Activated naive CD8-positive, alpha-beta T cell (primary cell): ENCODE measurements around the gene EPHB2.

ENCODE experiments used
- H3K27ac Mint-ChIP-seq: one replicate; pipeline ENCODE4 v1.8.0; 2021; ENCODE audit warnings: mixed read lengths
- H3K27me3 Mint-ChIP-seq: one replicate; pipeline ENCODE4 v1.8.0; 2021; ENCODE audit warnings: mixed read lengths
- H3K36me3 Mint-ChIP-seq: one replicate; pipeline ENCODE4 v1.8.0; 2021; ENCODE audit warnings: mixed read lengths
- H3K4me1 Mint-ChIP-seq: one replicate; pipeline ENCODE4 v1.8.0; 2021; ENCODE audit warnings: low read depth, mixed read lengths
- H3K4me3 Mint-ChIP-seq: one replicate; pipeline ENCODE4 v1.8.0; 2021; ENCODE audit warnings: mild to moderate bottlenecking, mixed read lengths
- H3K9me3 Mint-ChIP-seq: one replicate; pipeline ENCODE4 v1.8.0; 2021; ENCODE audit warnings: low read depth, mixed read lengths

The EPHB2 gene

DNA sequence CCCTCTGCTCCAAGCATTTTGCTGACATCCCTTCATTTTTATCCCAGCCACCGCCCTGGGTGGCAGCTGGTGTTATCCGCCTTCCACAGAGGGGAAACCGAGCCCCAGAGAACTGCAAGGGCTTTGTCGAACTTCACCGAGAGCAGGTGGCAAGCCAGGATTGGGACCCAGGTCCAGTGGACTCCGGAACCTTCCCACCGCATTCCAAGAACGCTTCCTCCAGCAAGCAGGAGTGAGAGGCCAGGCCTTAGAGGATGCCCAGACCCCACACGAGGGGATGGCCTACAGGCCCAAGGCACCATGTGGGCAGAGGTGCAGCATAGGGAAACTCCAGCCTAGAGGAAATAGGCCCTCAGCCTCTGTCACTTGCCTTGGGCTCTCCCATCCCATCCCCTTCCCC lies 90.7 kb downstream of the EPHB2 start:
- no peaks in the 10 kb centered on the region for H3K36me3 Mint-ChIP-seq
- no peaks in the 10 kb centered on the region for H3K9me3 Mint-ChIP-seq
- H3K27me3 Mint-ChIP-seq, result no peaks in the 10 kb centered on the region
- no peak overlapping the region for H3K4me3 Mint-ChIP-seq
- H3K27ac Mint-ChIP-seq, result no peak overlapping the region
- no peaks in the 10 kb centered on the region for H3K4me1 Mint-ChIP-seq

DNA sequence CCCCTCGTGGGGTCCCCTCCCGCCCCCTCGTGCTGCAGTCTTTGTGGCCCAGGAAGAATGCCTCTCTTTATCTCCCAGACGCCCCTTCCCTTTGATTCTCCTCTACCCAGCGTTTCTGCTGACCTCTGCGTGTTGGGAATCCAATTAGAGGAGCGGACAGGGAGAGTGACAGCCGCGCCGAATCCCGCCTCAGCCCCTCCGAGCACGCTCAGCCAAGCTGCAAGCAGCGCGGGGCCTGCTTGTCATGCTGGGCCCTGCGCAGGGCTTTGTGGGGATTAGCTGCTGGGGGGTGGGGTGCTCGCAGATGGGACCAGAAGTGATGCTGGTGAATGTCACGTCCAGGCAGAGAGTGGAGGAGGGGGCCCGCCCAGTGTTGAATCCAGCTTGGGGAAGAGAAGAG lies 91.1 kb downstream of the EPHB2 start:
- Mint-ChIP-seq H3K27me3 (no peaks in the 10 kb centered on the region), H3K4me1 (no peaks in the 10 kb centered on the region), H3K36me3 (no peaks in the 10 kb centered on the region), H3K4me3 (no peak overlapping the region), H3K9me3 (no peaks in the 10 kb centered on the region), H3K27ac (no peak overlapping the region)

DNA sequence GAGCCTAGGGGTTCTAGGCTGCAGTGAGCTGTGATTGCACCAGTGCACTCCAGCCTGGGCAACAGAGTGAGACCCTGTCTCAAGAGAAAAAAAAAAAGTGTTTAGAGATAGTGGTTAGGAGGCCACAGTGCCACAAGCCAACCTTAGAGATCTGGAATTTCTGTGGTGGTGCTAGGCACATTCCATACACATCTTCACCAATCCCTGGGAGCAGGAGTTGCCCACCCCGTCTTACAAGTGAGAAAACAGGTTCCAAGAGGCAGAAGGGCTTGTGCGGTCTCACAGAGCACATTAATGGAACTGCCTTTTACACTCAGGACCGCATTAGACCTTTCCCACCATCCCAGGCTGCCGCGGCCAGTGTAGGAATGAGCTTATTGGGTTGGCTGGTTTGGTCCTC lies 93.2 kb downstream of the EPHB2 start:
- no peaks in the 10 kb centered on the region for H3K27me3 Mint-ChIP-seq
- no peaks in the 10 kb centered on the region for H3K4me1 Mint-ChIP-seq
- no peak overlapping the region for H3K27ac Mint-ChIP-seq
- H3K4me3 Mint-ChIP-seq, result no peak overlapping the region
- H3K9me3 Mint-ChIP-seq, result no peaks in the 10 kb centered on the region
- H3K36me3 Mint-ChIP-seq, result no peaks in the 10 kb centered on the region

DNA sequence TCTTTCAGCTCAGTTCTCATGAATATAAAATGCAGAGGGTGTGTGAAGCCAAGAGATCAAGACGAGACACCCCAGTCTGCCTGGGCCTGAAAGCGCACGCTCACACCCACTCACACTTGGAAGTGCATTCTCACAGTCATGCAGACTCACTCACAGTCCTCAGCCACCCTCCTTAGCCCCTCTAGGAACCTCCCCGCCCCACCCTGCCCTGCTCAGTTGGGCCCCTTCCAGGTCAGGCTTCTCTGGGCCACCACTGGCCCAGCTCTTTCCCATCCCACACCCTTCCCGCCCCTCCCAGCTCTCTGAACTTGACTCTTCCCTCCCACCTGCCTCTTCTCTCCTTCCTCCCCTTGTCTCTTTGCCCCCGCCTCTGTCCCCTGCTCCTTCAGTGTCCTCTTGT lies 93.8 kb downstream of the EPHB2 start:
- no peak overlapping the region for H3K4me3 Mint-ChIP-seq
- no peaks in the 10 kb centered on the region for H3K27me3 Mint-ChIP-seq
- no peaks in the 10 kb centered on the region for H3K36me3 Mint-ChIP-seq
- no peaks in the 10 kb centered on the region for H3K4me1 Mint-ChIP-seq
- H3K9me3 Mint-ChIP-seq, result no peaks in the 10 kb centered on the region
- no peak overlapping the region for H3K27ac Mint-ChIP-seq

DNA sequence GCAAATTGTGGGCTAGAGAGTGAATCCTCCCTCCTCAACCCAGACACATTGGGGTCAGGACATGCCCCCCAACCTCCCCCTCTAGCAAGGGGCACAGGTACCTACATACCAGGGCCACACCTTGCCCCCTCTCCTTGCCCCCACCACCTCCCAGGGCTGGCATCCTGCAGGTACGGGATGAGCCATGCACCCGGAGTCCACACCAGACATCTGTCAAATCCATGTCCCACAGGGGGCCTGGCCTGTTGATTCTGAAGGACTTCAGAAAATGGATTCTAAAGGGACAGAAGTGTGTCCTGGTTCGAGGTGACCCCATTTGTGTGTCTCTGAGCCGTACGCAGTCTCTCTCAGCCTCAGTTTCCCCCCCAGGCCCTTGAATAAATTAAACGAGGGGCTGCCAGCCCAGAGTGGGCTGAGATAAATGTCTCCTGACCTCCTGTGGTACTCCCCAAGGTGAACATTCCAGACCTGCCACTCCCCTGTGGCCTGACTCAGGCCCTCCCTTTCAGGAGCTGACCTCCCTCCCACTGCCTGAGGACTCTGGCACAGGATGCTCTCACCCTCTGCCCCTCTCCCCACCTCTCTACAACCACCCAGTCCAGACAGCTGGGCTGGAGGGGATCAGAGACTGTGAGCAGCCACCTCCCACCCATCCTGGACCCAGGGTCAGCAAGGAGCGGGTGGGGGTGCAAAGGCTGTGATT lies 94.5 kb downstream of the EPHB2 start:
- Mint-ChIP-seq H3K36me3 (no peaks in the 10 kb centered on the region), H3K4me3 (no peak overlapping the region), H3K27me3 (no peaks in the 10 kb centered on the region), H3K9me3 (no peaks in the 10 kb centered on the region), H3K27ac (no peak overlapping the region), H3K4me1 (no peaks in the 10 kb centered on the region)

DNA sequence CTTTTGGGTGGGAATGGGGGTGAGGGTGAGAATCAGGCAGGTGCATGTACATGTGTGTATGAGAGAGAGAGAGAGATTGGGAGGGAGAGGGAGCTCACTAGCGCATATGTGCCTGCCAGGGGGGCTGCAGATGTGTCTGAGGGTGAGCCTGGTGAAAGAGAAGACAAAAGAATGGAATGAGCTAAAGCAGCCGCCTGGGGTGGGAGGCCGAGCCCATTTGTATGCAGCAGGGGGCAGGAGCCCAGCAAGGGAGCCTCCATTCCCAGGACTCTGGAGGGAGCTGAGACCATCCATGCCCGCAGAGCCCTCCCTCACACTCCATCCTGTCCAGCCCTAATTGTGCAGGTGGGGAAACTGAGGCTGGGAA lies 95.0 kb downstream of the EPHB2 start:
- Mint-ChIP-seq H3K4me3 (no peak overlapping the region), H3K4me1 (no peaks in the 10 kb centered on the region), H3K36me3 (no peaks in the 10 kb centered on the region), H3K27me3 (no peaks in the 10 kb centered on the region), H3K27ac (no peak overlapping the region), H3K9me3 (no peaks in the 10 kb centered on the region)

DNA sequence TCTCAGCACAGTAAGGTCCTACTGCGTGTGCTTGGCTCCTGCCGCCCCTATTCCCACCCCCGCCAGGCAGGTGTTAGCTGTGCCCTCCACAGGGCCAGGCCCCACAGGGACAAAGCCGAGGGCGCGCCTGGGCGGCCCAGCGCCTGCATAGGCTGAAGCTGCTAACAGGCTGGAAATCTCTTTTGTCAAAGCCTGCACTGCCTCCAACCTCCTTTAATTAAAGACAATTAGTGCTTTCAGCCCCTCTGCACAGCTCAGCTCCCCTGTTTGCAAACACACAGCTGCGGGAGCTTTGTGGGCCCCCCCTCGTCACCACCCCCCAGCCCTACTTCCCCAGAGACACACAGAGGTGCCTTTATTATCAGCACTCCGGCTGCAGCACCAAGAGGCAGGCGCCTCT lies 95.9 kb downstream of the EPHB2 start:
- Mint-ChIP-seq H3K4me3 (no peak overlapping the region), H3K4me1 (no peaks in the 10 kb centered on the region), H3K9me3 (no peaks in the 10 kb centered on the region), H3K27ac (no peak overlapping the region), H3K36me3 (no peaks in the 10 kb centered on the region), H3K27me3 (no peaks in the 10 kb centered on the region)

DNA sequence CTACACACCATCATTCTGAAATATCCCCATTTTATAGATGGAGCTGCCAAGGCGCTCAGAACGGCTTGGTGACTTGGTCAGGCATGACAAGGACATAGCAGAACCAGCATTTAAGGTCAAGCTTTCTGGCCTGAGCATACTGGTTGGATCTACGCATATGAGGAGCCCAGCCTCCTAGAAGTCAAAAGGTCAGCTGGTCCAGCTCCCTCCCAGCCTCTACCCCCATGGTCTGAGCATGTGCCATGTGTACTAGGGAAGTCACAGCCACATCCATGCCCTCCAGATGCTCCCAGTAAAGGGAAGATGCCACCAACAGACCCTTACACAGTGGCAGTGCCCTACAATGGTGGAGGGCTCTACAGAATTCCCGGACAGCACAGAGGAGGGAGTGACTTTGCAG lies 96.7 kb downstream of the EPHB2 start:
- Mint-ChIP-seq H3K9me3 (no peaks in the 10 kb centered on the region), H3K4me3 (no peak overlapping the region), H3K27me3 (no peaks in the 10 kb centered on the region), H3K27ac (no peak overlapping the region), H3K36me3 (no peaks in the 10 kb centered on the region), H3K4me1 (no peaks in the 10 kb centered on the region)

DNA sequence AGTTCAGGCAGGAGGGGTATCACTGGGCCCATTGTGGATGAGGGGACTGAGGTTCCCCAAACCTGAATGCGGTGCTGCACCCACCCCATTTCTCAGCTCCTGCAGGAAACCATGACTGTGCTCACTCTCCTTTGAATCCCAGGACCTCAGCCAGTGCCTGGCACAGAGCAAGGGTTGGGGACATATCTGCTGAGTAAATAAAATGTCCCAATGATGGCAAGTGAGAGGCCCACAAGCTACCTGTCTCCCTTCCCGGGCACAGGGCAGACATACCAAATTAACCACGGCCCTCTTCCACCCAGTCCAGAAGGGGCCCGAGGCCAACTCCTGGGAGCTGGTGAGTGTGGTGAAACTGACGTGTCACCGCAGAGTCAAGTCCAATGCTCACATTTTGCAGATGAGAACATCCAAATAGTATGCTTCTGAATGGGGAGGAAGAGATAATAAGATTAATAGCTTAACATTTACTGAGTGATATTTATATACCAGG lies 97.6 kb downstream of the EPHB2 start:
- H3K4me3 Mint-ChIP-seq, result no peak overlapping the region
- no peak overlapping the region for H3K27ac Mint-ChIP-seq
- no peaks in the 10 kb centered on the region for H3K4me1 Mint-ChIP-seq
- no peaks in the 10 kb centered on the region for H3K27me3 Mint-ChIP-seq
- H3K36me3 Mint-ChIP-seq, result no peaks in the 10 kb centered on the region
- H3K9me3 Mint-ChIP-seq, result no peaks in the 10 kb centered on the region

DNA sequence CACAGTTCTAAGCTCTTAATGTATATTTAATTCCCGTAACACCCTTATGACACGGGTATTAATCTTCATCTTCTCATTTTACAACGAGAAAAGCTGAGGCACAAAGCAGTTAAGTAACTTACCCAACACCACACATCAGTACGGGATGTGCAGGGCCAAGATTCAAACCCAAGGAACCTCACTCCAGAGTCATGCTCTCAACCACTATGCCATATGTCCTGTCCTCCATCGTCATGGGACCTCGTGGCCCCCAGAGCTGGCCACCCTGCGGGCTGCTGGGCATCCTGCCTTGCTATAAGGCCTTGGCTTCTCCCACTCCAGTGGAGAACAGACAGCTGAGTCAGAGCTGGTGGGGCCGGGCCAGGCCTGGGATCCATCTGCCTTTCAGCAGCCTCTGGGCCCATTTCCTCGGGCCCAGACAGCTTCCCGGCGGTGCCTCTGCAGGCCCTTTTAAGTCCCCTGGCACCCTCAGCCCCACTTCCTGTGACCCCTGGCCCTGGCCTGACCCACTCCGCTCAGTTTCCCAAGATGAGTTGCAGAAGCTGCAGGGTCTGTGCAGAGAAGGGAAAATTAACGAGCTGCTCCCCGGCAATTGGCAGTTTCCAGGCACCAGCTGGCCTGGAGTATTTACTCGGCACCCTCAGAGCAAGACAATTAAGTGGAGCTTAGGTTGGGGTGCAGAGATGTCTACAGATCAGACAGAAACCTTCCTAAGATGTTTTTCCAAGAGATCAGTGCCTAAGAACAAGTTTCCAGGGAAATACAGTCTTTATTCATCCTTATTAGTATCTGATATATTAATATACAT lies 98.2 kb downstream of the EPHB2 start:
- H3K36me3 Mint-ChIP-seq, result no peaks in the 10 kb centered on the region
- no peaks in the 10 kb centered on the region for H3K27me3 Mint-ChIP-seq
- no peaks in the 10 kb centered on the region for H3K9me3 Mint-ChIP-seq
- no peak overlapping the region for H3K27ac Mint-ChIP-seq
- H3K4me3 Mint-ChIP-seq, result no peak overlapping the region
- H3K4me1 Mint-ChIP-seq, result no peaks in the 10 kb centered on the region

DNA sequence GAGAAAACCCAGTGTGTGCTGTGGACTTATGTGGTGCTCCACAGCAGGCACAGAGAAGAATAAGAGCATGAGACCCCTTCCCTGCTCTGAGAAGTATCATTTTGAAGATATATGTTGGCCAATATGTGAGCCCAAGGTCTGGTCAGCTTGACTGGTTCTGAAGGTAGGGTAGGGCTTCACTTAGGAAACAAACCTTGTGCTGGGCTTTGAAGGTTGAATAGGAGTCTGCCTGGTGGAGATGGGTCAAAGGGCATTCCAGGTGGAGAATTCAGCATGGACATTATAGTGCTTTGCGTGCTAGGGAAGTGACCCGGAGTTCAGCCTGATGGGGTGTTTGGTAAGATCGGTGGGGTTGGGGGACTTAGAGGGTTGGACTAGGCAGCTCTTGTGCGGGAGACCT lies 99.1 kb downstream of the EPHB2 start:
- H3K4me1 Mint-ChIP-seq, result no peaks in the 10 kb centered on the region
- no peaks in the 10 kb centered on the region for H3K9me3 Mint-ChIP-seq
- no peak overlapping the region for H3K27ac Mint-ChIP-seq
- H3K36me3 Mint-ChIP-seq, result no peaks in the 10 kb centered on the region
- H3K27me3 Mint-ChIP-seq, result no peaks in the 10 kb centered on the region
- H3K4me3 Mint-ChIP-seq, result no peak overlapping the region

DNA sequence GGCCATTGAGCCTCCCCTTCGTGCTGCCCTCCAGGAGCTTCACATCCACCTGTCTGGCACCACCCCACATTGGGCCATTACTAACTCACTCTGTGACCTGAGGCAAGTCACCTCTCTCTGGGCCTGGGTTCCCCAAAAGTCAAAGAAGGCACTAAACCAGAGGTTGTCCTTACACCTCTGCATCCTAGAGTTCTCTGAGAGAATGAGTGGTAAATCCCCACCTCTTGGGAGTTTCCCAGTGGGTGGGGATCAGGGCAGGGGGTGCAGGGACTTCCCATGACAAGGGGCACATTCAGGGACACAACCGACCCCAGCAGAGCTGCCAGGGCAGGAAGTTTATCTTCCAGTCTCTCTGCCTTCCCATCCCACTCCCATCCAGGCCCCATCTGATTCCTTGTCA lies 99.7 kb downstream of the EPHB2 start:
- H3K36me3 Mint-ChIP-seq, result no peaks in the 10 kb centered on the region
- H3K4me3 Mint-ChIP-seq, result no peak overlapping the region
- H3K27me3 Mint-ChIP-seq, result no peaks in the 10 kb centered on the region
- H3K4me1 Mint-ChIP-seq, result no peaks in the 10 kb centered on the region
- H3K9me3 Mint-ChIP-seq, result no peaks in the 10 kb centered on the region
- H3K27ac Mint-ChIP-seq, result no peak overlapping the region

DNA sequence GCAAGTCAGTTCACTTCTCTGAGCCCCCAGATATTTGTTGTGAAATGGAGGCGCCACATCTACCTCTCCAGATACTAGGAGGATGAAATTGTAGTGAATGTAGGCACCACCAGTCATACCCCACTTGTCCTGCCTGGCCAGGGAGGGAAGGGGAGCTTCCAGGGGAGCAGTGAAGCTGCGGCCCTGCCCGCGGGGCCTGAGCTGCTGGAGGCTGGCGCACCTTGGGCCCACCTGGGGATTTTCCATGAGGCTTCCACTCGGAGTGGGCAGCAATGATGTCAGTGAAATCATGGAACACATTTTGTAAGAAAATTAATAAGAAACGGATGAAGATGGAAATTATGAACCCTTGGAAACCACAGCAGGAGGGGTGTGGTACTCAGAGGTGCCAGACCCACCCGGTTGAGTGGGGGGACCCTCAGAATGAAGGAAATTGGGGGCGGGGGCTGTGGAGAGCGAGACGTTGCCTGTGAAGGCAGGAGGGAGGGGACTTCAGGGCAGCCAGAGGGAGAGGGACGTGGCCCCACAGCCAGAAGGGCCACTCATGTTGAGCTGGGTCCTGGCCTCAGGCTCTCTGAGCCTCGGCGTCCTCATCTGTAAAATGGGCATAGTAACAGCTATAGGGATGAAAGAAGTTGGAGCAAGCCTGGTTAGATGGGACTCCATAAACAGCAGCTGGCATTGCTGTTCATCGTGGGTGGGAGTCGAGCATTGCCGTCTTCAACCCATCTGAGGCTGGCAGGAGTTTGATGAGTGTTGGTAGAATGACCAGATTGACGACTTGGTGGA lies 101.6 kb downstream of the EPHB2 start:
- no peaks in the 10 kb centered on the region for H3K27me3 Mint-ChIP-seq
- no peak overlapping the region for H3K27ac Mint-ChIP-seq
- no peak overlapping the region for H3K4me3 Mint-ChIP-seq
- H3K9me3 Mint-ChIP-seq, result no peaks in the 10 kb centered on the region
- H3K36me3 Mint-ChIP-seq, result no peaks in the 10 kb centered on the region
- no peaks in the 10 kb centered on the region for H3K4me1 Mint-ChIP-seq

DNA sequence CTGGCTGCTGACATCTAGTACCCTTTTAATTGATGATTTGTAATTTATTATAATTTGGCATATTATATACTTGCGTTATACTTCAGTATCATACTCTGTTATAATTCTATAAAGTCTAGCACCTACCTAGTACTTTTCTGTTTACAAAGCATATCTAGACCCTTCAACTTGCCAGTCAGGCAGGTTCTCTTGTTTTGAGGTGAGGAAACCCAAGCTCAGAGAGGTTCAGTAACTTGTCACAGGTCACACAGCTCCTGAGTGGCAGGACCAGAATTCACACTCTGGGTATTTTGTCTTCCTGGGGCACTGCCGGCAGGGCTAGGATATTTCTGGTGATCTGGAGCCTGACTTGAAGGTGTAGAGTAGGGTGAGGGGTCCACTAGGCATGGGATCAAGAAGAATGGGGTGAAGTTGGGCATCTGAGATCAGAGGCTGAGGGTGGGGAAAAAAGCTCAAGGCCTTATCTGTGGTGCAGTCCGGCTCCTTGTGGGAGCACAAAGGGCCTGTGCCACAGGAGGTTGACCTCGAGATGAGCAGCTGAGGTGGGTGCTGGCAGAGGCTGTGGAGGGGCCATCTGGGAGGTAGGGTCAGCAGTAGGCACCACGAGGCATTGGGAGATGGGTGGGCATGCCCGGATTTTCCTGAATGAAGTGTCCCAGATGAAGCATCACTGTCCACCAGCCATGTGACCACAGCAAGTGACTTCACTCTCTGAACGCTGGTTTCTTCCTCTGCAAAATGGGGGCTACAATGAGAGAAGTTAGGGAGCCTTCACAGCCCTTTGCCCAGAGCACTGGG lies 102.6 kb downstream of the EPHB2 start:
- H3K9me3 Mint-ChIP-seq, result no peaks in the 10 kb centered on the region
- H3K4me3 Mint-ChIP-seq, result no peak overlapping the region
- H3K4me1 Mint-ChIP-seq, result no peaks in the 10 kb centered on the region
- H3K27me3 Mint-ChIP-seq, result no peaks in the 10 kb centered on the region
- H3K27ac Mint-ChIP-seq, result no peak overlapping the region
- H3K36me3 Mint-ChIP-seq, result no peaks in the 10 kb centered on the region
